A549 (cell line): ENCODE data around the gene PCDHA8.

Source experiments
- EP300 ChIP-seq, 2 experiments: fragments of >200 bp; sonication (Bioruptor Twin); formaldehyde crosslinking; IDR thresholded peaks; 2 replicates in 1 of 2; 3 replicates in 1 of 2; pipeline ENCODE4 v1.6.1; 2016 to 2017
- NR3C1 ChIP-seq: fragments of >200 bp; sonication (Bioruptor Twin); formaldehyde crosslinking; IDR thresholded peaks from 3 replicates; pipeline ENCODE4 v1.6.1; 2017
- POLR2A ChIP-seq: IDR thresholded peaks from 2 replicates; pipeline ENCODE4 v1.6.1; 2012; ENCODE audit warnings: mild to moderate bottlenecking, low read length
- RAD21 ChIP-seq, 2 experiments: fragments of >200 bp in 1 of 2; sonication (Bioruptor Twin) in 1 of 2; formaldehyde crosslinking in 1 of 2; IDR thresholded peaks in 1 of 2; conservative IDR thresholded peaks in 1 of 2; 2 replicates in 1 of 2; 3 replicates in 1 of 2; pipeline ENCODE4 v1.6.1; 2012 to 2018; ENCODE audit warnings: inconsistent platforms in 1 of 2
- RCOR1 ChIP-seq: fragments of 150-350 bp; IDR thresholded peaks from 2 replicates; pipeline ENCODE4 v1.6.1; 2014; ENCODE audit warnings: antibody characterized with exemption, low read length, low read depth
- TF ChIP-seq, protein P1 (sequence below): IDR thresholded peaks from 2 replicates; pipeline ENCODE4 v1.6.1; 2012
- TF ChIP-seq, protein P2 (sequence below): fragments of >200 bp; sonication (Bioruptor Twin); formaldehyde crosslinking; IDR thresholded peaks from 3 replicates; pipeline ENCODE4 v1.5.1; 2016
- TF ChIP-seq, protein P3 (sequence below): IDR thresholded peaks from 2 replicates; pipeline ENCODE4 v1.6.1; 2012
- TF ChIP-seq, protein P4 (sequence below): fragments of 450-650 bp; IDR thresholded peaks from 2 replicates; pipeline ENCODE4 v1.6.1; 2014; ENCODE audit warnings: antibody characterized with exemption

- TF ChIP-seq NR3C1 = no peak
- TF ChIP-seq, protein P1, sequence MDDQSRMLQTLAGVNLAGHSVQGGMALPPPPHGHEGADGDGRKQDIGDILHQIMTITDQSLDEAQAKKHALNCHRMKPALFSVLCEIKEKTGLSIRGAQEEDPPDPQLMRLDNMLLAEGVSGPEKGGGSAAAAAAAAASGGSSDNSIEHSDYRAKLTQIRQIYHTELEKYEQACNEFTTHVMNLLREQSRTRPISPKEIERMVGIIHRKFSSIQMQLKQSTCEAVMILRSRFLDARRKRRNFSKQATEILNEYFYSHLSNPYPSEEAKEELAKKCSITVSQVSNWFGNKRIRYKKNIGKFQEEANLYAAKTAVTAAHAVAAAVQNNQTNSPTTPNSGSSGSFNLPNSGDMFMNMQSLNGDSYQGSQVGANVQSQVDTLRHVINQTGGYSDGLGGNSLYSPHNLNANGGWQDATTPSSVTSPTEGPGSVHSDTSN = no peak
- TF ChIP-seq RAD21 (conservative IDR thresholded peaks at IDR 0.05 in 1 of 2, IDR thresholded peaks at IDR 0.05 in 1 of 2) = no peak
- no peak for TF ChIP-seq EP300 (IDR thresholded peaks at IDR 0.05)
- TF ChIP-seq, protein P2, sequence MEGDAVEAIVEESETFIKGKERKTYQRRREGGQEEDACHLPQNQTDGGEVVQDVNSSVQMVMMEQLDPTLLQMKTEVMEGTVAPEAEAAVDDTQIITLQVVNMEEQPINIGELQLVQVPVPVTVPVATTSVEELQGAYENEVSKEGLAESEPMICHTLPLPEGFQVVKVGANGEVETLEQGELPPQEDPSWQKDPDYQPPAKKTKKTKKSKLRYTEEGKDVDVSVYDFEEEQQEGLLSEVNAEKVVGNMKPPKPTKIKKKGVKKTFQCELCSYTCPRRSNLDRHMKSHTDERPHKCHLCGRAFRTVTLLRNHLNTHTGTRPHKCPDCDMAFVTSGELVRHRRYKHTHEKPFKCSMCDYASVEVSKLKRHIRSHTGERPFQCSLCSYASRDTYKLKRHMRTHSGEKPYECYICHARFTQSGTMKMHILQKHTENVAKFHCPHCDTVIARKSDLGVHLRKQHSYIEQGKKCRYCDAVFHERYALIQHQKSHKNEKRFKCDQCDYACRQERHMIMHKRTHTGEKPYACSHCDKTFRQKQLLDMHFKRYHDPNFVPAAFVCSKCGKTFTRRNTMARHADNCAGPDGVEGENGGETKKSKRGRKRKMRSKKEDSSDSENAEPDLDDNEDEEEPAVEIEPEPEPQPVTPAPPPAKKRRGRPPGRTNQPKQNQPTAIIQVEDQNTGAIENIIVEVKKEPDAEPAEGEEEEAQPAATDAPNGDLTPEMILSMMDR = no peak
- TF ChIP-seq RCOR1 = no peak
- TF ChIP-seq, protein P3, sequence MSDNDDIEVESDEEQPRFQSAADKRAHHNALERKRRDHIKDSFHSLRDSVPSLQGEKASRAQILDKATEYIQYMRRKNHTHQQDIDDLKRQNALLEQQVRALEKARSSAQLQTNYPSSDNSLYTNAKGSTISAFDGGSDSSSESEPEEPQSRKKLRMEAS = no peak
- TF ChIP-seq, protein P4, sequence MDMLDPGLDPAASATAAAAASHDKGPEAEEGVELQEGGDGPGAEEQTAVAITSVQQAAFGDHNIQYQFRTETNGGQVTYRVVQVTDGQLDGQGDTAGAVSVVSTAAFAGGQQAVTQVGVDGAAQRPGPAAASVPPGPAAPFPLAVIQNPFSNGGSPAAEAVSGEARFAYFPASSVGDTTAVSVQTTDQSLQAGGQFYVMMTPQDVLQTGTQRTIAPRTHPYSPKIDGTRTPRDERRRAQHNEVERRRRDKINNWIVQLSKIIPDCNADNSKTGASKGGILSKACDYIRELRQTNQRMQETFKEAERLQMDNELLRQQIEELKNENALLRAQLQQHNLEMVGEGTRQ = no peak
- no peak for TF ChIP-seq POLR2A
Measured at GRCh38 chr5:140795259-140795641, 45.7 kb upstream of the PCDHA8 start.
